Measurements from ENCODE around the gene TCEANC. TPM values are rescaled to one million over a fixed set of nuclear protein-coding genes. Genes with fewer than 3 reads are reported as not detected.

The TCEANC gene
- total RNA-seq, 1 experiment from 2014 or later, result 4.0 TPM

GRCh38 chrX:13684361-13684760 lies 31.4 kb downstream of the TCEANC start:
- no TSS peak for BruUV-seq (replicated peaks)
- POLR2A ChIA-PET, result interaction anchor here (1.0 to 2.0 kb wide), 7 partner anchors 13 to 345 kb away, joined by 3 to 13 read pairs (median 5); partner anchors contain the start of genes GEMIN8, OFD1, TCEANC and TRAPPC2
- Mint-ChIP-seq H3K27me3 (ENCODE audit: insufficient read depth, unreplicated experiment) (peaks cover 14% of the 10 kb centered on the region), H3K9me3 (ENCODE audit: unreplicated experiment) (no peaks in the 10 kb centered on the region), H3K36me3 (ENCODE audit: insufficient read depth, unreplicated experiment) (no peaks in the 10 kb centered on the region), H3K4me1 (ENCODE audit: insufficient read depth, unreplicated experiment) (peaks cover 10% of the 10 kb centered on the region), H3K4me3 (ENCODE audit: unreplicated experiment) (no peak overlapping the region), H3K27ac (ENCODE audit: low read depth, unreplicated experiment) (no peak overlapping the region)
- intact Hi-C loops (cut with micrococcal nuclease), result no loop called here
- CTCF ChIA-PET, result interaction anchor here (0.8 to 1.5 kb wide), 2 partner anchors 14 to 62 kb away, joined by 3 read pairs; no protein-coding TSS in a partner anchor
- DNase-seq (ENCODE audit: unreplicated experiment), result no peak
- no peak for TF ChIP-seq CTCF (IDR thresholded peaks at IDR 0.05; ENCODE audit: unreplicated experiment)

GRCh38 chrX:13685126-13685763 lies 32.3 kb downstream of the TCEANC start:
- CTCF ChIA-PET, result interaction anchor here (0.8 to 1.5 kb wide), 2 partner anchors 15 to 61 kb away, joined by 3 read pairs; no protein-coding TSS in a partner anchor
- no TSS peak for BruUV-seq (replicated peaks)
- H3K27ac Mint-ChIP-seq (ENCODE audit: low read depth, unreplicated experiment), result peak overlapping the region; percentile 4

GRCh38 chrX:13687203-13687602 lies 34.3 kb downstream of the TCEANC start:
- BruUV-seq (replicated peaks), result no TSS peak

More at GRCh38 chrX:13685126-13685763, 32.3 kb downstream of the TCEANC start:
- no peak for TF ChIP-seq CTCF (IDR thresholded peaks at IDR 0.05; ENCODE audit: unreplicated experiment)
- H3K4me1 Mint-ChIP-seq (ENCODE audit: insufficient read depth, unreplicated experiment), result peaks cover 11% of the 10 kb centered on the region
- H3K27me3 Mint-ChIP-seq (ENCODE audit: insufficient read depth, unreplicated experiment), result peaks cover 14% of the 10 kb centered on the region
- POLR2A ChIA-PET, result interaction anchor here (0.9 to 2.0 kb wide), 10 partner anchors 8 to 344 kb away, joined by 3 to 13 read pairs (median 4); partner anchors contain the start of genes GEMIN8, OFD1, TCEANC and TRAPPC2
- peak; percentile 68 for DNase-seq (ENCODE audit: unreplicated experiment)
- H3K4me3 Mint-ChIP-seq (ENCODE audit: unreplicated experiment), result no peak overlapping the region
- intact Hi-C loops (cut with micrococcal nuclease), result no loop called here
- H3K9me3 Mint-ChIP-seq (ENCODE audit: unreplicated experiment), result no peaks in the 10 kb centered on the region
- H3K36me3 Mint-ChIP-seq (ENCODE audit: insufficient read depth, unreplicated experiment), result no peaks in the 10 kb centered on the region

More at GRCh38 chrX:13687203-13687602, 34.3 kb downstream of the TCEANC start:
- no peaks in the 10 kb centered on the region for H3K36me3 Mint-ChIP-seq (ENCODE audit: insufficient read depth, unreplicated experiment)
- H3K9me3 Mint-ChIP-seq (ENCODE audit: unreplicated experiment), result no peaks in the 10 kb centered on the region
- CTCF ChIA-PET, result interaction anchor here (0.6 to 2.0 kb wide), 4 partner anchors 17 to 1662 kb away, joined by 3 to 7 read pairs (median 6); no protein-coding TSS in a partner anchor
- POLR2A ChIA-PET, result interaction anchor here (0.6 to 15.4 kb wide), 6 partner anchors 18 to 343 kb away, joined by 3 to 213 read pairs (median 11); partner anchors contain the start of genes GEMIN8, OFD1, TCEANC and TRAPPC2
- no peak overlapping the region for H3K27ac Mint-ChIP-seq (ENCODE audit: low read depth, unreplicated experiment)
- H3K4me1 Mint-ChIP-seq (ENCODE audit: insufficient read depth, unreplicated experiment), result peaks cover 21% of the 10 kb centered on the region
- intact Hi-C loops (cut with micrococcal nuclease), result no loop called here
- no peak for TF ChIP-seq CTCF (IDR thresholded peaks at IDR 0.05; ENCODE audit: unreplicated experiment)
- no peak for DNase-seq (ENCODE audit: unreplicated experiment)
- H3K27me3 Mint-ChIP-seq (ENCODE audit: insufficient read depth, unreplicated experiment), result peaks cover 14% of the 10 kb centered on the region
- no peak overlapping the region for H3K4me3 Mint-ChIP-seq (ENCODE audit: unreplicated experiment)

Data from MCF 10A (cell line).